Measurements from ENCODE around the gene ULK2. TPM values are rescaled to one million over a fixed set of nuclear protein-coding genes. Genes with fewer than 3 reads are reported as not detected.

ULK2 gene
- total and polyA plus RNA-seq, 10 of the 15 experiments (the other 5 are each of a cell fraction or from before 2014, with no cell fraction given) = 0.29 to 5.3 (median 1.6) TPM

DNA sequence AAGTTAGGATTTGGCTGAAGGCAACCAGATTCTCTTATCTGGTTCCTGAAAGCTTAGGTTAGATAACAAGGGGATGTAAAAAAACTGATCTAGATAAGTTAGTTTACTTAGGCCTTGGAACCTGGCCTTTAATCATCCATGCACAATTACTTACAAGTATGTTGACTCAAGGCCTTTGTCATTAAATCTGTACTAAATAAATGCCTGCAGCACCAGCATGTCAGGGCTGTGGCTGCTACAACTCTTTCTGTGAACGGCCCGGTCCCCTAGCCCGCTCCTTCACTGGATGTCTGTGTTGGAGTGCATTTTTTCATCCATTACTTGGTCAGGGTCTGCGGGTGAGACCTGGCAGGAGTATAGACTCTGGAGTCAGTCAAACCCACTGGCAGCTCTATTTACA, 71.3 kb downstream of the ULK2 start:
- ChIA-PET POLR2A (no interaction called here), CTCF (no interaction called here), SMC1A (ENCODE audit: uncharacterized antibody, unreplicated experiment) (no interaction called here), RAD21 (ENCODE audit: unreplicated experiment) (no interaction called here)
- in situ Hi-C loops (cut with MboI) (no loop called here), intact Hi-C loops (cut with micrococcal nuclease; ENCODE audit: unreplicated experiment) (no loop called here)
- no peaks in the 10 kb centered on the region for H3K4me1 ChIP-seq (ENCODE audit: control insufficient read depth, insufficient read depth, low read length)
- H2AFZ ChIP-seq (ENCODE audit: control insufficient read depth, low read depth, low read length) = no peak overlapping the region
- H3K79me2 ChIP-seq (ENCODE audit: control insufficient read depth, insufficient read depth, low read length) = no peaks in the 10 kb centered on the region
- no peak overlapping the region for H3K4me2 ChIP-seq (ENCODE audit: control insufficient read depth, insufficient read depth)
- BruUV-seq (replicated peaks) = no TSS peak
- H3K27me3 ChIP-seq (replicated peaks in 1 of 2; ENCODE audit: control insufficient read depth in 2 of 2, insufficient read depth in 2 of 2, low read length in 1 of 2) = no peaks in the 10 kb centered on the region
- DNase-seq (ENCODE audit: low read depth, low spot score) (no peak), ATAC-seq (no peak), FAIRE-seq (no peak)
- H3K27ac ChIP-seq (ENCODE audit: control insufficient read depth, insufficient read depth) = no peak overlapping the region
- no peaks in the 10 kb centered on the region for H3K36me3 ChIP-seq (ENCODE audit: control insufficient read depth in 2 of 2, insufficient read depth in 2 of 2, low read length in 1 of 2)
- H3K4me3 ChIP-seq = no peak overlapping the region
- peaks cover 4% of the 10 kb centered on the region; the same call in 2 of the 3 replicates for H3K9me3 ChIP-seq (replicated peaks; ENCODE audit: control insufficient read depth, insufficient read depth, low read length)
- H4K20me1 ChIP-seq (ENCODE audit: control insufficient read depth, insufficient read depth) = no peaks in the 10 kb centered on the region
- H3K9ac ChIP-seq (ENCODE audit: control insufficient read depth, insufficient read depth, low read length) = no peak overlapping the region
- WGBS (ENCODE audit: insufficient coverage, insufficient replicate concordance, low lambda C conversion rate, missing lambda C conversion rate) = 83% methylated on average over 4 of the region's 4 CpGs
- TF ChIP-seq, protein P1, sequence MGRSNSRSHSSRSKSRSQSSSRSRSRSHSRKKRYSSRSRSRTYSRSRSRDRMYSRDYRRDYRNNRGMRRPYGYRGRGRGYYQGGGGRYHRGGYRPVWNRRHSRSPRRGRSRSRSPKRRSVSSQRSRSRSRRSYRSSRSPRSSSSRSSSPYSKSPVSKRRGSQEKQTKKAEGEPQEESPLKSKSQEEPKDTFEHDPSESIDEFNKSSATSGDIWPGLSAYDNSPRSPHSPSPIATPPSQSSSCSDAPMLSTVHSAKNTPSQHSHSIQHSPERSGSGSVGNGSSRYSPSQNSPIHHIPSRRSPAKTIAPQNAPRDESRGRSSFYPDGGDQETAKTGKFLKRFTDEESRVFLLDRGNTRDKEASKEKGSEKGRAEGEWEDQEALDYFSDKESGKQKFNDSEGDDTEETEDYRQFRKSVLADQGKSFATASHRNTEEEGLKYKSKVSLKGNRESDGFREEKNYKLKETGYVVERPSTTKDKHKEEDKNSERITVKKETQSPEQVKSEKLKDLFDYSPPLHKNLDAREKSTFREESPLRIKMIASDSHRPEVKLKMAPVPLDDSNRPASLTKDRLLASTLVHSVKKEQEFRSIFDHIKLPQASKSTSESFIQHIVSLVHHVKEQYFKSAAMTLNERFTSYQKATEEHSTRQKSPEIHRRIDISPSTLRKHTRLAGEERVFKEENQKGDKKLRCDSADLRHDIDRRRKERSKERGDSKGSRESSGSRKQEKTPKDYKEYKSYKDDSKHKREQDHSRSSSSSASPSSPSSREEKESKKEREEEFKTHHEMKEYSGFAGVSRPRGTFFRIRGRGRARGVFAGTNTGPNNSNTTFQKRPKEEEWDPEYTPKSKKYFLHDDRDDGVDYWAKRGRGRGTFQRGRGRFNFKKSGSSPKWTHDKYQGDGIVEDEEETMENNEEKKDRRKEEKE (IDR thresholded peaks at IDR 0.05) = no peak
- TF ChIP-seq NBN (IDR thresholded peaks at IDR 0.05) (no peak), ELK1 (IDR thresholded peaks at IDR 0.05; ENCODE audit: low read depth, low read length) (no peak), MYC (IDR thresholded peaks at IDR 0.05; ENCODE audit: insufficient read depth, insufficient read length, insufficient replicate concordance, low read length, severe bottlenecking) (no peak), PRDM15 (CRISPR knock-in tag; IDR thresholded peaks at IDR 0.05) (no peak), TARDBP (IDR thresholded peaks at IDR 0.05; ENCODE audit: borderline replicate concordance) (no peak), POLR2AphosphoS5 (IDR thresholded peaks at IDR 0.05; ENCODE audit: low read length) (no peak), RAD21 (IDR thresholded peaks at IDR 0.05; ENCODE audit: insufficient read depth, low read depth, low read length) (no peak)
- TF ChIP-seq, protein P2, sequence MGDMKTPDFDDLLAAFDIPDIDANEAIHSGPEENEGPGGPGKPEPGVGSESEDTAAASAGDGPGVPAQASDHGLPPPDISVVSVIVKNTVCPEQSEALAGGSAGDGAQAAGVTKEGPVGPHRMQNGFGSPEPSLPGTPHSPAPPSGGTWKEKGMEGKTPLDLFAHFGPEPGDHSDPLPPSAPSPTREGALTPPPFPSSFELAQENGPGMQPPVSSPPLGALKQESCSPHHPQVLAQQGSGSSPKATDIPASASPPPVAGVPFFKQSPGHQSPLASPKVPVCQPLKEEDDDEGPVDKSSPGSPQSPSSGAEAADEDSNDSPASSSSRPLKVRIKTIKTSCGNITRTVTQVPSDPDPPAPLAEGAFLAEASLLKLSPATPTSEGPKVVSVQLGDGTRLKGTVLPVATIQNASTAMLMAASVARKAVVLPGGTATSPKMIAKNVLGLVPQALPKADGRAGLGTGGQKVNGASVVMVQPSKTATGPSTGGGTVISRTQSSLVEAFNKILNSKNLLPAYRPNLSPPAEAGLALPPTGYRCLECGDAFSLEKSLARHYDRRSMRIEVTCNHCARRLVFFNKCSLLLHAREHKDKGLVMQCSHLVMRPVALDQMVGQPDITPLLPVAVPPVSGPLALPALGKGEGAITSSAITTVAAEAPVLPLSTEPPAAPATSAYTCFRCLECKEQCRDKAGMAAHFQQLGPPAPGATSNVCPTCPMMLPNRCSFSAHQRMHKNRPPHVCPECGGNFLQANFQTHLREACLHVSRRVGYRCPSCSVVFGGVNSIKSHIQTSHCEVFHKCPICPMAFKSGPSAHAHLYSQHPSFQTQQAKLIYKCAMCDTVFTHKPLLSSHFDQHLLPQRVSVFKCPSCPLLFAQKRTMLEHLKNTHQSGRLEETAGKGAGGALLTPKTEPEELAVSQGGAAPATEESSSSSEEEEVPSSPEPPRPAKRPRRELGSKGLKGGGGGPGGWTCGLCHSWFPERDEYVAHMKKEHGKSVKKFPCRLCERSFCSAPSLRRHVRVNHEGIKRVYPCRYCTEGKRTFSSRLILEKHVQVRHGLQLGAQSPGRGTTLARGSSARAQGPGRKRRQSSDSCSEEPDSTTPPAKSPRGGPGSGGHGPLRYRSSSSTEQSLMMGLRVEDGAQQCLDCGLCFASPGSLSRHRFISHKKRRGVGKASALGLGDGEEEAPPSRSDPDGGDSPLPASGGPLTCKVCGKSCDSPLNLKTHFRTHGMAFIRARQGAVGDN (IDR thresholded peaks at IDR 0.05) = no peak
